Tibial artery (tissue), 4 donors: Measurements from ENCODE around the gene CEP104.
"Not testable (repeated sequence)": the region's sequence is repeated elsewhere in the genome, so short reads cannot be mapped to it uniquely, and the experiment has no call there.

Source experiments
- DNase-seq, 2 donors: peaks; one replicate each; pipeline ENCODE4 v3.0.0-alpha.2; 2019
- H3K27ac ChIP-seq, 2 donors: fragments of 200-600 bp; sonication (generic) in 1 of 2; 1 replicate in 1 of 2; 2 replicates in 1 of 2; pipeline ENCODE4 v1.5.1; 2018 to 2019; ENCODE audit warnings: mild to moderate bottlenecking in 1 of 2
- H3K27me3 ChIP-seq, 2 donors: fragments of 200-600 bp; sonication (generic) in 1 of 2; one replicate each; pipeline versions ENCODE4 v1.5.1 to v1.6.0; 2016 to 2019
- H3K36me3 ChIP-seq, 3 donors: fragments of 200-600 bp; sonication (generic) in 2 of 3; one replicate each; pipeline ENCODE4 v1.5.1; 2016 to 2019; ENCODE audit warnings: mild to moderate bottlenecking in 2 of 3
- H3K4me1 ChIP-seq, 4 donors: fragments of 200-600 bp; sonication (generic) in 2 of 4; 1 replicate in 3 of 4; 2 replicates in 1 of 4; pipeline ENCODE4 v1.5.1; 2016 to 2019
- H3K4me3 ChIP-seq, 2 donors: fragments of 200-600 bp; sonication (generic) in 1 of 2; 1 replicate in 1 of 2; 2 replicates in 1 of 2; pipeline ENCODE4 v1.5.1; 2018 to 2019; ENCODE audit warnings: mild to moderate bottlenecking in 2 of 2
- H3K9me3 ChIP-seq, 3 donors: fragments of 200-600 bp; sonication (generic) in 1 of 3; one replicate each; pipeline ENCODE4 v1.5.1; 2016 to 2019
- CTCF ChIP-seq, 2 experiments: fragments of 200-600 bp in 1 of 2; fragments of 450-650 bp in 1 of 2; IDR thresholded peaks; one replicate each; pipeline ENCODE4 v1.5.1; 2017 to 2019; ENCODE audit warnings: antibody characterized with exemption in 2 of 2, mild to moderate bottlenecking in 1 of 2, moderate library complexity in 1 of 2
- intact Hi-C: fragments of 100-400 bp; cut with DNase I; formaldehyde crosslinking; loops from one replicate; pipeline ENCODE4 v1.15.0; 2023; ENCODE audit warnings: low total_unique reads

The CEP104 gene

GRCh38 chr1:3803905-3804626 is 52.9 kb downstream of the CEP104 start:
- intact Hi-C loops: loop anchor here (10.0 kb wide), 1 partner anchor 59 kb away; no protein-coding TSS in a partner anchor
- no peak for DNase-seq
- Histone ChIP-seq H3K9me3 (no peaks in the 10 kb centered on the region), H3K36me3 (no peaks in the 10 kb centered on the region), H3K27ac (no peak overlapping the region), H3K27me3 (peaks cover 0 to 11% of the 10 kb centered on the region in 2 donors), H3K4me3 (no peak overlapping the region), H3K4me1 (peaks cover 0 to 4% (median 0%) of the 10 kb centered on the region in 4 donors)
- no peak for TF ChIP-seq CTCF (IDR thresholded peaks at IDR 0.05)

- intact Hi-C loops: loop anchor here (10.0 kb wide), 1 partner anchor 56 kb away; no protein-coding TSS in a partner anchor
- H3K4me1 ChIP-seq: peaks cover 0 to 13% (median 3%) of the 10 kb centered on the region in 4 donors
- H3K36me3 ChIP-seq, H3K9me3 ChIP-seq, H3K4me3 ChIP-seq, DNase-seq, H3K27ac ChIP-seq: not testable (repeated sequence)
- H3K27me3 ChIP-seq: peaks cover 0 to 11% of the 10 kb centered on the region in 2 donors
Measured at GRCh38 chr1:3800795-3801194, 56.2 kb downstream of the CEP104 start.

- Histone ChIP-seq H3K27ac (no peak overlapping the region), H3K9me3 (no peaks in the 10 kb centered on the region), H3K27me3 (peaks cover 0 to 11% of the 10 kb centered on the region in 2 donors), H3K4me1 (peaks cover 0 to 20% (median 9%) of the 10 kb centered on the region in 4 donors), H3K4me3 (no peak overlapping the region), H3K36me3 (no peaks in the 10 kb centered on the region)
- intact Hi-C loops: loop anchor here (10.0 kb wide), 1 partner anchor 55 kb away; no protein-coding TSS in a partner anchor
- TF ChIP-seq CTCF (IDR thresholded peaks at IDR 0.05): no peak
- DNase-seq: no peak
Measured at GRCh38 chr1:3799976-3800685, 56.9 kb downstream of the CEP104 start.

GRCh38 chr1:3796215-3797061 is 60.6 kb downstream of the CEP104 start, which contains the start of gene LRRC47:
LRRC47 (minus strand) TSS chr1:3796498; CDS start chr1:3796476, 22 bp downstream.
- peak; percentile 93 to 96 for DNase-seq
- H3K27ac ChIP-seq: peak within 1 kb of the TSS; percentile 69 to 74
- no peaks in the 10 kb centered on the region for H3K9me3 ChIP-seq
- intact Hi-C loops: no loop called here
- H3K4me3 ChIP-seq: peak within 1 kb of the TSS; percentile 80 to 97
- H3K4me1 ChIP-seq: peaks cover 0 to 48% (median 33%) of the 10 kb centered on the region in 4 donors
- peaks cover 0 to 12% (median 0%) of the 10 kb centered on the region in 3 donors for H3K36me3 ChIP-seq
- peak in 1 of 2 experiments; percentile 6 for TF ChIP-seq CTCF (IDR thresholded peaks at IDR 0.05)
- peaks cover 0 to 8% of the 10 kb centered on the region in 2 donors for H3K27me3 ChIP-seq

- no peak for DNase-seq
- Histone ChIP-seq H3K4me3 (peak overlapping the region; percentile 80 to 97), H3K27me3 (peaks cover 0 to 3% of the 10 kb centered on the region in 2 donors), H3K36me3 (peaks cover 0 to 16% (median 1%) of the 10 kb centered on the region in 3 donors), H3K4me1 (peaks cover 0 to 52% (median 35%) of the 10 kb centered on the region in 4 donors), H3K27ac (peak overlapping the region; percentile 69 to 74), H3K9me3 (no peaks in the 10 kb centered on the region)
- TF ChIP-seq CTCF (IDR thresholded peaks at IDR 0.05): no peak
- intact Hi-C loops: no loop called here
Measured at GRCh38 chr1:3795453-3796214, 61.4 kb downstream of the CEP104 start.
